Lower leg skin (tissue), 4 donors: Measurements from ENCODE around the gene C1QTNF3. TPM values are rescaled to one million over a fixed set of nuclear protein-coding genes. Genes with fewer than 3 reads are reported as not detected.

ENCODE experiments used
- DNase-seq, 2 donors: peaks; one replicate each; pipeline ENCODE4 v3.0.0-alpha.2; 2019; ENCODE audit warnings: low spot score in 2 of 2
- H3K4me3 ChIP-seq: fragments of 200-600 bp; sonication (generic); 2 replicates; pipeline ENCODE4 v1.5.1; 2017; ENCODE audit warnings: mild to moderate bottlenecking, low read depth; ENCODE audit not compliant: poor library complexity, severe bottlenecking
- POLR2A ChIP-seq, 2 donors: fragments of 450-650 bp; IDR thresholded peaks; one replicate each; pipeline ENCODE4 v1.6.1; 2016 to 2017; ENCODE audit warnings: antibody characterized with exemption in 2 of 2, mild to moderate bottlenecking in 1 of 2, moderate library complexity in 1 of 2
- WGBS, 2 donors: methylation state at CpG; one replicate each; pipeline ENCODE4 v1.1.5; 2018; 5-methylcytosine and 5-hydroxymethylcytosine counted together
- intact Hi-C: fragments of 100-400 bp; cut with DNase I; formaldehyde crosslinking; loops from one replicate; pipeline ENCODE4 v1.15.0; 2023; ENCODE audit warnings: low total_unique reads
- total RNA-seq, 4 donors: library from RNA; depleted of rRNA; stranded (reverse); fragments of >200 nt; gene quantifications; one replicate each; pipeline ENCODE4 v1.1.0, GENCODE V29; 2016
- TF ChIP-seq, protein P1 (sequence below), 3 donors: fragments of 450-650 bp; IDR thresholded peaks; one replicate each; pipeline ENCODE4 v1.5.1; 2016; ENCODE audit warnings: antibody characterized with exemption in 3 of 3, mild to moderate bottlenecking in 3 of 3, moderate library complexity in 2 of 3

The C1QTNF3 gene
- total RNA-seq, 4 donors from 2014 or later: 3.3 to 14.9 (median 7.4) TPM

DNA sequence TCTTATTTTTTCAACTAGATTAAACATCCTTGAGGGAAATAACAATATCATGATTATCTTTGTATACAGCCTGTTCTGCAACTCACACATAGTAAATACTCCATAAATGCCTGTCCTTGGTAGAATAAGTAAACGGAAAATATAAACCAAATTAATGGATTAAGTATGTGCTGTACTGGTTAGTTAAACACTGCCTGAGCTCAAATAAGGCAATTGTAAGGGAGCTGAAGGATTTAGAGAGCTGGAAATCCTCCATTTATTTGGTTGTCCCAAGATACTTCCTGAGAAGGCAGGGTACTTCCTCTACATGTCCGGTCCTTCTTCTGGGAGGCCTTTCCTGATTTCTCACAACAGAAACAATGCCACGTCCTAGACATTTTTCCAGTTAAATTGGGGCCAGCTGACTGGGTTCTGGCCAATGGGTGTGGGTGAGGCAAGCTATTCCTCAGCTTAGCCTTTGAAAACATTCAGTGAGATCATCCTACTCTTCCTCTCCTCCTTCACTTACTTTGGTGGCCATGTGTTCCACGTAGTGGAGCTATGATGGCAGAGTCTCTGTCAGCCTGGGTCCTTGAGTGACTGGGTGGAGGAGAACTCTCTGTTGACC, 8.5 kb upstream of the C1QTNF3 start:
- 63 to 75% methylated on average over 4 of the region's 4 CpGs for WGBS, 2 donors
- intact Hi-C loops: no loop called here
- no peak for DNase-seq
- H3K4me3 ChIP-seq: no peak overlapping the region
- TF ChIP-seq POLR2A (IDR thresholded peaks at IDR 0.05): no peak
- TF ChIP-seq, protein P1, sequence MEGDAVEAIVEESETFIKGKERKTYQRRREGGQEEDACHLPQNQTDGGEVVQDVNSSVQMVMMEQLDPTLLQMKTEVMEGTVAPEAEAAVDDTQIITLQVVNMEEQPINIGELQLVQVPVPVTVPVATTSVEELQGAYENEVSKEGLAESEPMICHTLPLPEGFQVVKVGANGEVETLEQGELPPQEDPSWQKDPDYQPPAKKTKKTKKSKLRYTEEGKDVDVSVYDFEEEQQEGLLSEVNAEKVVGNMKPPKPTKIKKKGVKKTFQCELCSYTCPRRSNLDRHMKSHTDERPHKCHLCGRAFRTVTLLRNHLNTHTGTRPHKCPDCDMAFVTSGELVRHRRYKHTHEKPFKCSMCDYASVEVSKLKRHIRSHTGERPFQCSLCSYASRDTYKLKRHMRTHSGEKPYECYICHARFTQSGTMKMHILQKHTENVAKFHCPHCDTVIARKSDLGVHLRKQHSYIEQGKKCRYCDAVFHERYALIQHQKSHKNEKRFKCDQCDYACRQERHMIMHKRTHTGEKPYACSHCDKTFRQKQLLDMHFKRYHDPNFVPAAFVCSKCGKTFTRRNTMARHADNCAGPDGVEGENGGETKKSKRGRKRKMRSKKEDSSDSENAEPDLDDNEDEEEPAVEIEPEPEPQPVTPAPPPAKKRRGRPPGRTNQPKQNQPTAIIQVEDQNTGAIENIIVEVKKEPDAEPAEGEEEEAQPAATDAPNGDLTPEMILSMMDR (IDR thresholded peaks at IDR 0.05): no peak

DNA sequence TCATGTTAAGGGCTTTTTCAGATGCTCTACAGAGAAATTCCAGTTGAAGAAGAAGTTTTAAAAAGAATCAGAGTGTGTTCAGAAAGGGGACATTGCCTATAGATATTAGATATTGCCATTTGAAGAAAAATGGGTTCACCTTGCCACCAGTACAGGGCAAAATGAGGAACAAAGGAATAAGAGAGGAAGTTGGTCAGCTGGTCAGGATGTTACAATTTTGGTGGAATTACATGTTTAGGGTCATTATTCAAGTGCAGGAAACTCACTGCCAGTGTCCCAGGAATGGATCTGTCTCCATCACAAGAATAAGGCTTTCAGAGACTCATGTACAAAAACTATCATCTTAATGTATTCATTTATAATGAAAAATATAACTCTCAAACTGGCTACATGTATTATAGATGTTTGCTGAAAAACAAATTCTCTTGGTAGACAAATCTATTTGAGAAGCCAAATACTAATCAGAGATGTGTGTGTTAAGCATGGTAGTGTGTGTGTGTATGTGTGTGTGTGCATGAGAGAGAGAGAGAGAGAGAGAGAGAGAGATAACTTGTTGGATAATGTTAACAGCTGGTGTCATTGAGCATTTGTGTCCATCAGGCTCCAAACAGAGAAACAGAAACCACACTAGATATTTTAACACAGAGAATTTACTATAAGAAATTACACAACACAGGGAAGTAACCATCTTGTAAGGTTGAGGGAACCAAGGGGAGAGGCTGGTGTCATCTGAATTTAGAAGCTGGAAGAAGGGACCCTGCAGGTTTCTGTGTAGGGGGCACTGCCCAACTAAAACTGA, 5.0 kb upstream of the C1QTNF3 start:
- DNase-seq: no peak
- H3K4me3 ChIP-seq: no peak overlapping the region
- intact Hi-C loops: no loop called here
- TF ChIP-seq POLR2A (IDR thresholded peaks at IDR 0.05): no peak
- TF ChIP-seq, protein P1 (IDR thresholded peaks at IDR 0.05): no peak

DNA sequence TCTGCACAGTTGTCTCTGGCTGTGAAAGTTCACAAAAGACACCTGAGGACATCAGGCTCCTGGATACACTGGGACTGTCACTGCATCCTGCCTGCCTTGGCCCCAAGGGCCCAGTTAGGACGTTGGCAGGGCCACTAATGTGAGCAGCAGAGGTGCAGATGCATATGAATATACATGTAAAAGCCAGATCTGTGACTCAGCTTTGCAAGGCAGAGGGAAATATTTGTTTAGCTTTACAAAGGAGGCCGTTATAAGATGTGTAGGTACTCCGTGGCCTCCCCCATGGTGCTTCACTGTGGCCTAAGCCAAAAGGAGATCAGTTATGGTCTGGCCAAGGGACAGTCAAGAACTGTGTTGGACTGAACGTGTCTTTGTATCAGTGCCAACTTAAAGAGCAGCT, 4.1 kb upstream of the C1QTNF3 start:
- intact Hi-C loops: no loop called here
- H3K4me3 ChIP-seq: no peak overlapping the region
- WGBS, 2 donors: 77 to 83% methylated on average over 4 of the region's 4 CpGs
- TF ChIP-seq POLR2A (IDR thresholded peaks at IDR 0.05): no peak
- TF ChIP-seq, protein P1 (IDR thresholded peaks at IDR 0.05): no peak
- no peak for DNase-seq

DNA sequence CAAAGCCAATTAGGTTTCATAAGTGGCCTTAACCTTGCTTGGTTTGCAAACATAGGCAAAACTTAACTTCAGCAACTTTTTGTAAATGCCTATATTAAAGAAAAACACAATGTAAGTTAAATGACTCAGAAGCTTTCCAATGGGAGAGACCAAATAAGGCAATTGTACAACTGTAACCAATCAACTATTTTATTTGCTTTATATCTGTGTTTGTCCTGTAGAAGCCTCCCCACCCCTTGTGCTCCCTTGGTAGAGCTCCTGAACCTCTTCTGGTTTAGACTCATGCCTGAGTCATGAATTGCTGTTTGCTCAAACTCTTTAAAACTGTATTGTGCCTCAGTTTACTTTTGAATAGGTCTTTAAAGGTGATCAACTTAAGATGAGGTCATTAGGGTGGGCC, 3.0 kb upstream of the C1QTNF3 start:
- no peak for TF ChIP-seq POLR2A (IDR thresholded peaks at IDR 0.05)
- TF ChIP-seq, protein P1 (IDR thresholded peaks at IDR 0.05): no peak

DNA sequence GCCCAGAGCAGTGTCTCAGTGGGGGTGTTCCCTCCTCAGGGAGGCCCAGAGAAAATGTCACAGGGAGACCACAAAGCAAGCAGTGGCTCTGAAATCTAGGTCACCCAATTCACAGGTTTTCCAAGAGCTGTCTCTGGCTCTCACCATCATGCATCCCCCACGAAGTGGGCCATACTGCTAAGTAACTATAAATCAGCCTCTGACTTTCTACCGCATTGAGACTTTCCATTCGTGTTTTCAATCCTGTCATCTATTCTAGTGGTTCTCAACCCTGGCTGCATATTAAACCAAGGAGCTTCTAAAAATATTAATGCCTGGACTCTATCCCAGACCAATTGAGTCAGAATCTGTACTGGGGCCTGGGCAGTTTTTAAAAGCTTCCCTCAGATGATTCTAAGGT, 2.0 kb upstream of the C1QTNF3 start:
- 63 to 76% methylated on average over 3 of the region's 3 CpGs for WGBS, 2 donors
- DNase-seq: no peak
- no peak for TF ChIP-seq POLR2A (IDR thresholded peaks at IDR 0.05)
- TF ChIP-seq, protein P1 (IDR thresholded peaks at IDR 0.05): no peak
- intact Hi-C loops: no loop called here
- no peak overlapping the region for H3K4me3 ChIP-seq

More for the DNA sequence above, 3.0 kb upstream of the C1QTNF3 start:
- DNase-seq: no peak
- H3K4me3 ChIP-seq: no peak overlapping the region
- intact Hi-C loops: no loop called here
